Measurements from ENCODE around the gene LDB1. TPM values are rescaled to one million over a fixed set of nuclear protein-coding genes. Genes with fewer than 3 reads are reported as not detected.

The LDB1 gene
- total RNA-seq, 4 donors from 2014 or later, result 49.8 to 67.3 (median 54.8) TPM

DNA sequence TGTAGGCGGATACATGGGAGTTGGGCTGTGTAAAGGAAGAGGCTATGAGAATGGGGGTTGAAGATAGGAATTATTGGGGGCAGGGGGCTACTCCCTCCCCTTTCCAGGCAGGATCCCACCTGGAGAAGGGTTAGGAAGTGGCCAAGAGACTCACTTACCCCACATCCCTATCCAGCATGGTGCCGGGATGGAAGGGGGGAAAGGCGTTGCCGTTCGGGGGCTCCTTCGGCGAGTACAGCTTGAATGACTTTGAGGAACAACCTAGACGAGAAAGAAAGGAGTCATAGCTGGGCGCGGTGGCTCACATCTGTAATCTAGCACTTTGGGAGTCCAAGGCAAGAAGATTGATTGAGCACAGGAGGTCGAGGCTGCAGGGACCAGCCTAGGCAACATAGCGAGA, 8.9 kb downstream of the LDB1 start:
- Histone ChIP-seq H3K9me3 (no peaks in the 10 kb centered on the region), H3K4me3 (replicated peaks in 1 of 3) (no peak overlapping the region), H3K4me1 (peaks cover 25 to 32% of the 10 kb centered on the region in 2 donors), H3K27ac (no peak overlapping the region), H3K36me3 (peaks cover 49 to 50% of the 10 kb centered on the region in 2 donors), H3K27me3 (no peaks in the 10 kb centered on the region)
- 94 to 97% methylated on average over 12 of the region's 12 CpGs for WGBS, 2 donors
- TF ChIP-seq POLR2A (IDR thresholded peaks at IDR 0.05), result no peak
- TF ChIP-seq, protein P1, sequence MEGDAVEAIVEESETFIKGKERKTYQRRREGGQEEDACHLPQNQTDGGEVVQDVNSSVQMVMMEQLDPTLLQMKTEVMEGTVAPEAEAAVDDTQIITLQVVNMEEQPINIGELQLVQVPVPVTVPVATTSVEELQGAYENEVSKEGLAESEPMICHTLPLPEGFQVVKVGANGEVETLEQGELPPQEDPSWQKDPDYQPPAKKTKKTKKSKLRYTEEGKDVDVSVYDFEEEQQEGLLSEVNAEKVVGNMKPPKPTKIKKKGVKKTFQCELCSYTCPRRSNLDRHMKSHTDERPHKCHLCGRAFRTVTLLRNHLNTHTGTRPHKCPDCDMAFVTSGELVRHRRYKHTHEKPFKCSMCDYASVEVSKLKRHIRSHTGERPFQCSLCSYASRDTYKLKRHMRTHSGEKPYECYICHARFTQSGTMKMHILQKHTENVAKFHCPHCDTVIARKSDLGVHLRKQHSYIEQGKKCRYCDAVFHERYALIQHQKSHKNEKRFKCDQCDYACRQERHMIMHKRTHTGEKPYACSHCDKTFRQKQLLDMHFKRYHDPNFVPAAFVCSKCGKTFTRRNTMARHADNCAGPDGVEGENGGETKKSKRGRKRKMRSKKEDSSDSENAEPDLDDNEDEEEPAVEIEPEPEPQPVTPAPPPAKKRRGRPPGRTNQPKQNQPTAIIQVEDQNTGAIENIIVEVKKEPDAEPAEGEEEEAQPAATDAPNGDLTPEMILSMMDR (IDR thresholded peaks at IDR 0.05), result no peak
- no peak for DNase-seq
- intact Hi-C loops (cut with DNase I), result no loop called here

DNA sequence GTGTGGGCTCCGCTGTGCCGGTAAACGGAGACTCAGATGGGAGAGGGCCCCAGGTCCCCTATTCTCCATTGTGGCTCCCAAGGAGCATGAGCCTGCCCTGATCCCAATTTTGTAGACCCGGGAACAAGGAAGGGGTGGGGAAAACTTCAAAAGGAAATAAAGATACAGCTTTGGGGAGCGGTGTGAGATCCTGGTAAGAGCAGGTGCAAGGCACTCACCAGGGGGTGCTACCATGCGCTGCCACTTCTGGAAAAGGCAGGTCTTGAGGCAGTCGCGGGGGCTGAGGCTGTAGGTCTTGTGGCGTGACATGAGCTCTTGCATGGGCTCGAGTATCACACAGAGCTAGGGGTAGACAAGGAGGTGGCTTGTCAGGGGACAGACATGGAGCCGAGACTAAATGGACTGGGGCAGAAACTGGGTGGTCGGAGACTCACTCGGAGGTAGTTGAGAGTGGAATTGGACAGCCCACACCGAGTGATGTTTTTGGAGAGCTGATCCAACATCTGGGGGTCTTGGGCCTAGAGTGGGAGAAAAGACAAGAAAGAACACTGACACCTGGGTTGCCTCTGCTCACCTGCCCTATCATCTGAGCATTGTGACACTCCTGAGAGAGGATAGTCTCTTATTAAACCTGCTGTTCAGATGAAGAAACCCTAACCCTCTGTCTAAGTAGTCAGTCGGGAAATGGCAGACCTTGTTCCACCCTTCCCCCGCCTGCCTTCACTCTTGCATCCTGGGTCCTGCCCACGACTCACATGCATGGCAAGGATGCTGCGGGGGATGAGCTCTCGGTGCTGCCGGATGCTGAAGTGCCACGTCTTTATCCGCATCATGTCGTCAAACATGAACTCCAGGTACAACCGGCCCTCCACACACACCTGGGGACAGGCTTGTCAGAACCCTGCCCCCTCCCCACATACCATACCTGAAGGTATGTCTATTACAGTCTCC, 10.7 kb downstream of the LDB1 start:
- WGBS, 2 donors, result 92 to 93% methylated on average over 24 of the region's 24 CpGs
- Histone ChIP-seq H3K27me3 (no peaks in the 10 kb centered on the region), H3K36me3 (peaks cover 49 to 50% of the 10 kb centered on the region in 2 donors), H3K4me3 (replicated peaks in 1 of 3) (no peak overlapping the region), H3K4me1 (peaks cover 17 to 19% of the 10 kb centered on the region in 2 donors), H3K9me3 (no peaks in the 10 kb centered on the region), H3K27ac (no peak overlapping the region)
- intact Hi-C loops (cut with DNase I), result no loop called here
- no peak for DNase-seq
- TF ChIP-seq, protein P1 (IDR thresholded peaks at IDR 0.05), result no peak
- TF ChIP-seq POLR2A (IDR thresholded peaks at IDR 0.05), result no peak

DNA sequence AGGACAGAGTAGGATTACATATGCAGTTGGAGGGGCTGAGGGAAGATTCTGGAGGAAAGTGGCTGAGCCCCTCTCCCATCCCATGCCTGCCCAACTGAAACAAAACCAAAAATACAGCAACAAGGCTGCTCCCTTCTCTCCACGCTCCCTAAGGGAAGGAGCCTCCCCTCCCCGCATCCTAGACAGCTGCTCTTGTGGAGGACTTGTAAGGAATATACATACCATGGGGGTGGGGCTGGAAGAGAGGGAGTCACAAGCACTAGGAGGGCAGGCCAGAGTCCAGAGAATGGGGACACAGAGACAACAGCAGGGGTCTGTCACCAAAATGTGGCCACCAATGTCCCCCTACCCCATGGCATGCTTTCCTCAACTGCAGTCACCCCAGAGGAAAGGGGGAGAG, 13.2 kb downstream of the LDB1 start:
- Histone ChIP-seq H3K27me3 (no peaks in the 10 kb centered on the region), H3K4me3 (replicated peaks in 1 of 3) (no peak overlapping the region), H3K9me3 (no peaks in the 10 kb centered on the region), H3K36me3 (peaks cover 49 to 50% of the 10 kb centered on the region in 2 donors), H3K4me1 (no peaks in the 10 kb centered on the region), H3K27ac (no peak overlapping the region)
- intact Hi-C loops (cut with DNase I), result no loop called here
- no peak for DNase-seq
- no peak for TF ChIP-seq POLR2A (IDR thresholded peaks at IDR 0.05)
- TF ChIP-seq, protein P1 (IDR thresholded peaks at IDR 0.05), result no peak
- WGBS, 2 donors, result 78 to 97% methylated on average over 1 to 2 of the region's 2 CpGs

DNA sequence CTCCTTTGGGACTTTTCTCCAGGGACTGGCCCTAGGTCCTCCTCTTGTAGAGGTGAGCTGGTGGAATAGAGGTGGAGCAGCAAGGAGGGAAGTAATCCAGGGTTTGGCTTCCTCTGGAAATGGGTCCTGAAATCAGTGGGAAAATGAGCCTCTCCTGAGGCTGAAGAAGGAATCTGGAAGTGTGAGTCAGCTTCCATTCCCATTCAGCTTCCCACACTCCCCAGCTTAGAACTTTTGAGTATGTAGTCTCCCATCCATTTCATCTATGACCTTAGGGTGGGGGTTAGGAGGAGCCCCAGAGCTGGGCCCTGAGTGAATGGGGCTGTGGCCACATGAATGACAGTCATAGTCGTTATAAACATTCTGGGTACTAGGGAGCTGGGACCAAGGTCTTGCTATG, 17.7 kb downstream of the LDB1 start:
- H3K27ac ChIP-seq, result no peak overlapping the region
- no peaks in the 10 kb centered on the region for H3K27me3 ChIP-seq
- no peak overlapping the region for H3K4me3 ChIP-seq (replicated peaks in 1 of 3)
- 82 to 88% methylated on average over 1 of the region's 1 CpG for WGBS, 2 donors
- no peaks in the 10 kb centered on the region for H3K4me1 ChIP-seq
- no peaks in the 10 kb centered on the region for H3K9me3 ChIP-seq
- peaks cover 5 to 9% of the 10 kb centered on the region in 2 donors for H3K36me3 ChIP-seq
- intact Hi-C loops (cut with DNase I), result no loop called here
- TF ChIP-seq, protein P1 (IDR thresholded peaks at IDR 0.05), result no peak
- DNase-seq, result no peak

DNA sequence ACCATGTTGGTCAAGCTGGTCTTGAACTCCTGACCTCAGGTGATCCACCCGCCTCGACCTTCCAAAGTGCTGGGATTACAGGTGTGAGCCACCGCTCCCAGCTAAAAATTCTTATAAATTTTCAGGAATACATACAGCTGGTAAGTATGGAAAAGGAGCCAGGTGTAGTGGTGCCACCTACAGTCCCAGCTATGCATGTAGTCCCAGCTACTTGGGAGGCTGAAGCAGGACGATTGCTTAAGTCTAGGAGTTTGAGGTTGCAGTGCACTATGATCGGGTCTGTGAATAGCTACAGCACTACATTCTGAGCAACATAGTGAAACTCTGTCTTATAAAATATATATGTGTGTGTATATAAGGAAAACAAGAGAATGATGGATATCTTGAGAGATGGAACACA, 19.0 kb downstream of the LDB1 start:
- TF ChIP-seq POLR2A (IDR thresholded peaks at IDR 0.05), result no peak
- TF ChIP-seq, protein P1 (IDR thresholded peaks at IDR 0.05), result no peak
- intact Hi-C loops (cut with DNase I), result no loop called here
- 90 to 93% methylated on average over 5 of the region's 5 CpGs for WGBS, 2 donors
- no peak for DNase-seq
- H3K36me3 ChIP-seq, result no peaks in the 10 kb centered on the region
- H3K4me1 ChIP-seq, result no peaks in the 10 kb centered on the region
- no peaks in the 10 kb centered on the region for H3K27me3 ChIP-seq
- no peak overlapping the region for H3K27ac ChIP-seq
- H3K4me3 ChIP-seq (replicated peaks in 1 of 3), result no peak overlapping the region
- H3K9me3 ChIP-seq, result no peaks in the 10 kb centered on the region
